DMS 273 (cell line): ENCODE measurements around the gene PCDHGB5.
"Not testable (repeated sequence)": the region's sequence is repeated elsewhere in the genome, so short reads cannot be mapped to it uniquely, and the experiment has no call there.

Experiments
- DNase-seq: peaks from one replicate; lab custom pipeline; 2025; ENCODE audit not compliant: unreplicated experiment; lab: John Stamatoyannopoulos, UW

The PCDHGB5 gene

GRCh38 chr5:141375444-141376155 lies 22.1 kb upstream of the PCDHGB5 start:
- not testable (repeated sequence) for DNase-seq

GRCh38 chr5:141382469-141383294 lies 15.1 kb upstream of the PCDHGB5 start, which contains the start of gene PCDHGA7:
PCDHGA7 (plus strand) TSS chr5:141382742; CDS start chr5:141382900, 158 bp downstream.
- DNase-seq: no peak

GRCh38 chr5:141383345-141383744 lies 14.4 kb upstream of the PCDHGB5 start:
- DNase-seq: no peak

DNA sequence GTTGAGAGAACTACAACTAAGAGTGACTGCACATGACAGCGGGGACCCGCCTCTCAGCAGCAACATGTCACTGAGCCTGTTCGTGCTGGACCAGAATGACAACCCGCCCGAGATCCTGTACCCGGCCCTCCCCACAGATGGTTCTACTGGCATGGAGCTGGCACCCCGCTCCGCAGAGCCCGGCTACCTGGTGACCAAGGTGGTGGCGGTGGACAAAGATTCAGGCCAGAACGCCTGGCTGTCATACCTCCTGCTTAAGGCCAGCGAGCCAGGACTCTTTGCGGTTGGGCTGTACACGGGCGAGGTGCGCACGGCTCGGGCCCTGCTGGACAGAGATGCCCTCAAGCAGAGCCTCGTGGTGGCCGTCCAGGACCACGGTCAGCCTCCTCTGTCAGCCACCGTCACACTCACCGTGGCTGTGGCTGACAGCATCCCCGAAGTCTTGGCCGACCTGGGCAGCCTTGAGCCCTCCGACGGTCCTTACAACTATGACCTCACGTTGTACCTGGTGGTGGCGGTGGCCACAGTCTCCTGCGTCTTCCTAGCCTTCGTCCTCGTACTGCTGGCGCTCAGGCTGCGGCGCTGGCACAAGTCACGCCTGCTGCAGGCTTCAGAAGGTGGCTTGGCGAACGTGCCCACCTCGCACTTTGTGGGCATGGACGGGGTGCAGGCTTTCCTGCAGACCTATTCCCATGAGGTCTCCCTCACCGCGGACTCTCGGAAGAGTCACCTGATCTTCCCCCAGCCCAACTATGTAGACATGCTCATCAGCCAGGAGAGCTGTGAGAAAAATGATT lies 13.1 kb upstream of the PCDHGB5 start:
- DNase-seq: no peak

DNA sequence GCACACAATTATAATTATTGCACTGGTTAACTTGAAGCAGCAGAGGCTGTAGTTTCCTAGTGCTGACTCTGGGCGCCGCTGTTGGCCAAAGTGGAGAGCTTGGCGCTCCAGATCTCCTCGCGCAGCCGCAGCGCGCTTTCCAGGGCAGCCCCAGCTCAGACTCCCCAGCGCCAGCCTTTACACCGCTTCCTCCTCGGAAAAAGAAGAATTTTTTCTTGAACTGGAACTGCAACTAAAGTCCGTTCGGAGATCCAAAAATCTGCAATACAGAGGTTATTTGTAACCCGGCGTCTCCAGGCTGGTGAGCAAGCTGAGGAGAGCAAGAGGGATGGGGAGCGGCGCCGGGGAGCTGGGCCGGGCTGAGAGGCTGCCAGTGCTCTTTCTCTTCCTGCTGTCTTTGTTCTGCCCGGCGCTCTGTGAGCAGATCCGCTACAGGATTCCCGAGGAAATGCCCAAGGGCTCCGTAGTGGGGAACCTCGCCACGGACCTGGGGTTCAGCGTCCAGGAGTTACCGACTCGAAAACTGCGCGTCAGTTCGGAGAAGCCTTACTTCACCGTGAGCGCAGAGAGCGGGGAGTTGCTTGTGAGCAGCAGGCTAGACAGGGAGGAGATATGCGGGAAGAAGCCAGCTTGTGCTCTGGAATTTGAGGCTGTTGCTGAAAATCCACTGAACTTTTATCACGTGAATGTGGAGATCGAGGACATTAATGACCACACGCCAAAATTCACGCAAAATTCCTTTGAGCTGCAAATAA lies 10.0 kb upstream of the PCDHGB5 start, which contains the start of gene PCDHGB4:
Gene PCDHGB4, plus strand, starts transcription at position 142 of the 755 bp plus-strand sequence. Its CDS starts 187 bp downstream, at position 329.
- not testable (repeated sequence) for DNase-seq

GRCh38 chr5:141388661-141389060 lies 9.1 kb upstream of the PCDHGB5 start:
- no peak for DNase-seq

- no peak for DNase-seq
Measured at GRCh38 chr5:141389153-141390042, 8.3 kb upstream of the PCDHGB5 start.

DNA sequence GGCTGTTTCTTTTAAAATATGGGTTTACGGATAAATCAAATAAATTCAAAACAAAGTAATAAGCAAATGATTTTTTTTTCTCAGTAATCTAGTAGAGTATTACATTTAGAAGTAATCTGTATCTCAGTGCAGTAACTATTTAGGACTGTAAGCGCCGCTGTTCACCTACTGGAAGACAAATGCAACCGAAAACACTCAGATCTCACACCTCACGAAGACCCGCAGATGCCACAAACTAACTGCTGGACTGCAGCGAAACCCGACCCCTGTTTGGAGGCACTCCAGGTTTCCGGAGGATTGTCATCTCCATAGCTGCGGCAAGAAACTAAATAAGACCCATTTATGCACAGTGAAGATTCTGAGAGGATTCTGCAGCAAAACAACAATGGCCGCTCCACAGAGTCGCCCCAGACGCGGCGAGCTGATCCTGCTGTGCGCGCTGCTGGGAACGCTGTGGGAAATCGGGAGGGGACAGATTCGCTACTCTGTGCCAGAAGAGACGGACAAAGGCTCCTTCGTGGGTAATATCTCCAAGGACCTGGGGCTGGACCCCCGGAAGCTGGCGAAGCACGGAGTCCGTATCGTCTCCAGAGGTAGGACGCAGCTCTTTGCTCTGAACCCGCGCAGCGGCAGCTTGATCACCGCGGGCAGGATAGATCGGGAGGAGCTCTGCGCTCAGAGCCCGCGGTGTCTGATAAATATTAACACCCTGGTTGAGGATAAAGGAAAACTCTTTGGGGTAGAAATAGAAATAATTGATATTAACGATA lies 5.1 kb upstream of the PCDHGB5 start, which contains the start of gene PCDHGA8:
Gene PCDHGA8, plus strand, starts transcription at position 205 of the 770 bp plus-strand sequence. Its CDS starts 181 bp downstream, at position 386.
- DNase-seq: peak; percentile 46

DNA sequence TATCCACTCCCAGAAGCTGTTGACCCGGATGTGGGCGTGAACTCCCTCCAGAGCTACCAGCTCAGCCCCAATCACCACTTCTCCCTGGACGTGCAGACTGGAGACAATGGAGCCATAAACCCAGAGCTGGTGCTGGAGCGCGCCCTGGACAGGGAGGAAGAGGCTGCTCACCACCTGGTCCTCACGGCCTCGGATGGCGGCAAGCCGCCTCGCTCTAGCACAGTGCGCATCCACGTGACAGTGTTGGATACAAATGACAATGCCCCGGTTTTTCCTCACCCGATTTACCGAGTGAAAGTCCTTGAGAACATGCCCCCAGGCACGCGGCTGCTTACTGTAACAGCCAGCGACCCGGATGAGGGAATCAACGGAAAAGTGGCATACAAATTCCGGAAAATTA lies 4.5 kb upstream of the PCDHGB5 start:
- no peak for DNase-seq

DNA sequence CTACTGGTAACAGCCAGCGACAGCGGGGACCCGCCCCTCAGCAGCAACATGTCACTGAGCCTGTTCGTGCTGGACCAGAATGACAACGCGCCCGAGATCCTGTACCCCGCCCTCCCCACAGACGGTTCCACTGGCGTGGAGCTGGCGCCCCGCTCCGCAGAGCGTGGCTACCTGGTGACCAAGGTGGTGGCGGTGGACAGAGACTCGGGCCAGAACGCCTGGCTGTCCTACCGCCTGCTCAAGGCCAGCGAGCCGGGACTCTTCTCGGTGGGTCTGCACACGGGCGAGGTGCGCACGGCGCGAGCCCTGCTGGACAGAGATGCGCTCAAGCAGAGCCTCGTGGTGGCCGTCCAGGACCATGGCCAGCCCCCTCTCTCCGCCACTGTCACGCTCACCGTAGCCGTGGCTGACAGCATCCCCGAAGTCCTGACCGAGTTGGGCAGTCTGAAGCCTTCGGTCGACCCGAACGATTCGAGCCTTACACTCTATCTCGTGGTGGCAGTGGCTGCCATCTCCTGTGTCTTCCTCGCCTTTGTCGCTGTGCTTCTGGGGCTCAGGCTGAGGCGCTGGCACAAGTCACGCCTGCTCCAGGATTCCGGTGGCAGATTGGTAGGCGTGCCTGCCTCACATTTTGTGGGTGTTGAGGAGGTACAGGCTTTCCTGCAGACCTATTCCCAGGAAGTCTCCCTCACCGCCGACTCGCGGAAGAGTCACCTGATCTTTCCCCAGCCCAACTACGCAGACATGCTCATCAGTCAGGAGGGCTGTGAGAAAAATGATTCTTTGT lies 3.2 kb upstream of the PCDHGB5 start:
- DNase-seq: not testable (repeated sequence)

- DNase-seq: no peak
Measured at GRCh38 chr5:141398608-141399007, 861 bp downstream of the PCDHGB5 start.

- DNase-seq: no peak
Measured at GRCh38 chr5:141399555-141400258, 2.0 kb downstream of the PCDHGB5 start.

DNA sequence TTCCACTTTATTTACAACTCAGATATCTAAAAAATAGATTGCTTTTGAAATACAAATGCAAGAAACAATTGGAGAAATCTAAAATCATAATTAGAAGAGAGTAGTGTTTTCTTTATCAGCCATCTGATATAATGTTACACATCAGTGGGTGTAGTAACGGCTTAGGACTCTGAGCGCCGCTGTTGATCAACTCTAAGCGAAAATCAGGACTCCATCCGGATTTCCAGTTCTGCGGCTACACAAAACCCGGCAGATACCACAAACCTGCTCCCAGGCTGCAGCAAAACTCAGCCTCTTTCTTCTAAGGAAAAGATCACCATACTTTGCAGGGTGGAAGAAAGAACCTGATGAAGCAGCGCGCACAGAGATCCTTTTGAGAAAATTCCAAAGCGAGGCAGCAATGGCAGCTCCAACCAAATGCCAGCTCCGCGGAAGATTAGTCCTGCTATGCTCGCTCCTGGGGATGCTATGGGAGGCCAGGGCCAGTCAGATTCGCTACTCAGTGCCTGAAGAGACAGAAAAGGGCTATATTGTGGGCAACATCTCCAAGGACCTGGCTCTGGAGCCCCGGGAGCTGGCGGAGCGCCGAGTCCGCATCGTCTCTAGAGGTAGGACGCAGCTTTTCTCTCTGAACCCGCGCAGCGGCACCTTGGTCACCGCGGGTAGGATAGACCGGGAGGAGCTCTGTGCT lies 5.0 kb downstream of the PCDHGB5 start, which contains the start of gene PCDHGA9:
Gene PCDHGA9, plus strand, starts transcription at position 226 of the 691 bp plus-strand sequence. Its CDS starts 175 bp downstream, at position 401.
- peak; percentile 51 for DNase-seq

DNA sequence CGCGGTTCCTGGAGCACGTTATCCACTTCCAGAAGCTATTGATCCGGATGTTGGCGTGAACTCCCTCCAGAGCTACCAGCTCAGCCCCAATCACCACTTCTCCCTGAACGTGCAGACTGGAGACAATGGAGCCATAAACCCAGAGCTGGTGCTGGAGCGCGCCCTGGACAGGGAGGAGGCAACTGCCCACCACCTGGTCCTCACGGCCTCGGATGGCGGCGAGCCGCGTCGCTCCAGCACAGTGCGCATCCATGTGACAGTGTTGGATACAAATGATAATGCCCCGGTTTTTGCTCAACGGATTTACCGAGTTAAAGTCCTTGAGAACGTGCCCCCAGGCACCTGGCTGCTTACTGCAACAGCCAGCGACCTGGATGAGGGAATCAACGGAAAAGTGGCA lies 5.6 kb downstream of the PCDHGB5 start:
- DNase-seq: no peak

- DNase-seq: not testable (repeated sequence)
Measured at GRCh38 chr5:141407790-141408505, 10.2 kb downstream of the PCDHGB5 start, which contains the start of gene PCDHGB6. PCDHGB6 (plus strand) TSS chr5:141408021; CDS start chr5:141408203, 182 bp downstream.
